Measurements from ENCODE around the gene ETFA. TPM values are rescaled to one million over a fixed set of nuclear protein-coding genes. Genes with fewer than 3 reads are reported as not detected.
"Not testable (repeated sequence)": the region's sequence is repeated elsewhere in the genome, so short reads cannot be mapped to it uniquely, and the experiment has no call there.

Gene ETFA
- total RNA-seq, 1 donor from 2014 or later, result 151 TPM

DNA sequence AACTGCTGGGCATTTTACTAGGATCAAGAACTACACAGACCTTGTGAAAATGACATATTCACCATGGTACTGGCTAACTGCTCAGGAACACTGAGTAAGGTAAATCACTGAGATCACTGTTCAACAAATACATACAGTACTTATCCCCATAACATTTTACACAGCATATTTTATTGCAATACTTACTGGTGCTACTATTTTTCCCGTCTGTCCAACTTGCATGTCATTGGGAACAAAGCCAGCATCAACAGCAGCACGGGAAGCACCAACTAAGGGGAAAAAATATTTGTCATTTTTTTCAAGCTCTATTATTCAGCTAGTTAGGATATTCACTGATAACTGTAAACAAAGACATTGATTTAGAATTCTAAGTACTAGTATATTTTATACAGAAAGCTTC is 37.0 kb downstream of the ETFA start:
- DNase-seq, result no peak

- DNase-seq, result no peak
Measured at GRCh38 chr15:76270876-76271275, 40.4 kb downstream of the ETFA start.

- DNase-seq, result no peak
Measured at GRCh38 chr15:76267077-76267476, 44.2 kb downstream of the ETFA start.

- not testable (repeated sequence) for DNase-seq
Measured at GRCh38 chr15:76265769-76266168, 45.5 kb downstream of the ETFA start.

GRCh38 chr15:76260246-76260938 is 50.9 kb downstream of the ETFA start:
- DNase-seq, result no peak

DNA sequence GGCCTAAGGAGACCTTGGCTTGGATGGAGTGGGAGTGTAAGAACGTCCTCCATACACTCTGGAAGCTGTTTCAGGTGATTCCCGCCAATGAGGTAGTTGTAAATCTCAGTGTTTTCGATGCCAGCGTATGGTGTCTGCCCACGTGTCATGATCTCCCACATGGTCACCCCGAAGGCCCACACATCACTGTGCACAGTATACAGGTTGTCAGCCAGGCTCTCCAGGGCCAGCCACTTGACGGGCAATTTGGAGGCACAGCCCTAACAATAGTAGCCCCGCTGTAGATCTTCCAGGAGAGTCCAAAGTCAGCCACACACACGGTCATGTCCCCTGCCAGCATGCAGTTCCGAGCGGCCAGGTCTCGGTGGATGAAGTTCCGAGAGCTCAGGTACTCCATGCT is 51.9 kb downstream of the ETFA start:
- no peak for DNase-seq

DNA sequence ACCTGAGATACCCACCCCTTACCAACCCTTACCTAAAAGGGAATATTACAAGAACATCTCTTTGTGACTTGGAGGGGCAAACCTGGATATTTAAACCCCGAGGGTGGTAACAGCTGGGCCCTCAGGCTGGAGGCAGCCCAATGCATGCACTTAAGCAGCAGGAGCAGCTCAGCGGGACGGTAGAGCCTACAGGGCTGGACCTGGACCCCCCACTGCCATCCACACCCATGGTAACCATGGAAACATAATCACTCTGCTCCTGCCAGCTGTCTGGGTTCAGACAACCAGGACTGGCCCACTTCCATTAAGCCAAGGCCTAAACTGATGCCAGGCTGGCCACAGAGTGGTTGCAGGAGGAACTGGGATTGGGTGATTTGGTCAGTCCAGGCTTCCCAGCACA is 52.8 kb downstream of the ETFA start:
- DNase-seq, result no peak

GRCh38 chr15:76253691-76254473 is 57.4 kb downstream of the ETFA start:
- no peak for DNase-seq

DNA sequence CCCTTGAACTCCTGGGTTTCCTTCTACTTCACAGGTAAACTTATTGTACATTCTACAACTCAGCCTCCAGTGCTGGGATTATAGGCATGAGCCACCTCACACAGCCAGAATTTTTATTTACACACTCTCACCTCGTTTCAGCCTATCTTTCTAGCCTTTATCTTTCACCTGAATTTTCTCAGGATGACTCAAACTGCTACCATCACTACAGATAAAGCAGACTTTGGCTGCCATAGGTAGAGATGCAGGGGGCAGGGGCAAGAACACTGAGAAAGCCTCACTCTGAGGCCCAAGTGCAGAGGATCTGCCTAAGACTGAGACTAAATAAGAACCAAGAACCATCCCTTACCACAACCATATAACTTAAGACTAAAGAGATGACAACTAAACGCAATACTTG is 59.0 kb downstream of the ETFA start:
- DNase-seq, result no peak

DNA sequence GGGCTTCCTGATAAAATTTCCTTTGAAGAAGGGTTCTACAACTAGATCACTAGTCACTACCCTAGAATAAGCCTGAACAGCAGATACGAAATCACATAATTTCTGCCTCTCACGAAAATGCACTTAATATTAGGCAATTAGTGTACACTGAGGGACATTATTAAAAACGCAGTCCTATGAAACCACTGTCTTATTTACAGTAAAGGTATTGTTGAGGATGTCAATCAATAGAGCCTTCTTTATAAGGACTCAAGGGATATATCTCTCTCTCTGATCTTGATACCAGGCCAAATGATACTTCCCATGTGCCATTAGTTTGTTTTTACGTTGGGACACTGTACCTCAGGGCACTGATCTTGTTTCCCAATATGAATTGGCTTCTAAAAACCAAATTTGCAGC is 59.6 kb downstream of the ETFA start:
- no peak for DNase-seq

DNA sequence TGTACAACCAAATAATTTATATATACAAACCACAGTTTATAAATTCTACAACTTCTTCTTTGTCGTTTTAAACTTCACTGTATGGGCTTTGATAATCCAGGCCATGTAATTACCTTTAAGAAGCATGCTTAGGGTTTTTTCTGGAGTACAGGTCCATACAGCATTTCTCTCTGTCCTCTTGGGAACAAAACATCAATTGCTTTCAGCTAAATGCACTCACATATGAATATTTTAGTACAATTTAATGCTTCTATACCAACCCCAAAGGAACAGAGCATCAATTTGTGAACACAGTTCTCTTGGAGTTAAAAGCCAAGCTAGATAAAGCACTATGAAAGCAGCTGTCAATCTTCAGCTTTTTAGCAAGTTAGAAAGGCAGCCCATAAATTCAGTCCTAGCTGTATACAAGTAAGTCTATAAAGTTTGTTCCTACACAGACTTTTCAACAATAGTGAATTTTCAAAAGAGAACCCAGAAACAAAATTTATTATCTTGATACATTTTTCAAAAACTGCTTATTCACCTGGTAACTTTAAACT is 66.1 kb downstream of the ETFA start:
- no peak for DNase-seq

DNA sequence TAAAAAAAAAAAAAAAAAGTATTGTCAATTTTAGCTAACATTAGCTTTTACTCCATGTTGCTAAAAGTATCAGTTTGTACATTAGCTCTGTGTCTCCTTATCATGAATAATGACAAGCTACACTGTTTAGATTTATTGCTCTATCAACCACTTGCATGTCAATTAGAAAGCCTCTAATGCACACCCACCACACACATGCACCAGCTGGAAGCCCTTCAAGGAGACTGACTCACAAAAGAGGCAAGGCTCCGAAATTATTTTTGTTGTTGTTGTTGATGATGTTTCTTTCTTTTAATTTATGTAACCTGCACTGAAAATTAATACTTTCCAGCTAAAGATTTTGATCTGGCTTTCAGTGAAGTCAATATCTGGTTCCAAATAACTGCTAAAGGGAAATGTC is 71.5 kb downstream of the ETFA start:
- no peak for DNase-seq

GRCh38 chr15:76236350-76236749 is 74.9 kb downstream of the ETFA start:
- DNase-seq, result no peak

GRCh38 chr15:76235186-76235826 is 76.0 kb downstream of the ETFA start:
- peak; percentile 52 for DNase-seq

DNA sequence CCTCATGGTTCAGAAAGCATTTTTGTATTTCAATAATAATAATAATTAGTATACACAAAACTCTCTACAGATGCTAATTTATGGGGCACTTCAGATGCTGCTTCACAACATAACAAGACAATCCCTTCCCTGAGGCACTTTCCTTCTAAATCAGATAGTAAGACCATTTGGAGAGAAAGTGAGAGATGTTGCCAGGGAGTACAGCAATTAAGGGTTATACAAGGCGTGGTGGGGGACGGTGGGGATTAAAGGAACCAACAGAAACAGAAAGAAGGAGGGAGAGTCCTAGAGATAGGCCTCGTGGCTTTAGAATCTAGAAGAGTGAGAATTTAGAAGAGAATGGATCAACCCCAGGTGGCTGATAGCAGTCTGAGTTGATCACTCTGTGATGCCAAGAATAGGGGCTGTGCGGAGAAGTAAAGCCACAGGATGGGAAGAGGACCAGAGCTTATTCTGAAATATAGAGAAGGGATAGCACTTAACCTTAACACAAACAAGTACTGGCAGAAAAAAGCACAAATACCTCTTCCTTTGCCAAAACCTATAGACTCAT is 76.9 kb downstream of the ETFA start:
- no peak for DNase-seq

GRCh38 chr15:76233921-76234320 is 77.3 kb downstream of the ETFA start:
- no peak for DNase-seq

DNA sequence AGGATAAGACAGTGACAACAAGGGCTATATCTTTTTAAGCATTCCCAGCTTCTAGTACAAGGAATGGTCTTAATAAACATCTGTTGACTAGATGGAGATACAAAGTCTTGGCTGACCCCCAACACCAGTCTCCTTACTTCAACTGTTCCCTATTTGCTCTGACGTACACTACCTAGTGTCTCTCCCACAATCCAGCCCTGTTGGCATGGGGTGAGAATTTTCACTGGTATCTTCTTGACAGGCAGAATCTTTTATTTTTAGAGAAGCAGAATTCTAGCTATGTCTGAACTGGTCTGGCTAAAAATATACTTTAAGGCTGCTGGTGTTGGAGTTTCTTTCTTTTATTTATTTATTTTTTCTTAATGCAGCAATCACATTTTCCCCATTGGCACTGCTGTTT is 82.0 kb downstream of the ETFA start:
- no peak for DNase-seq

GRCh38 chr15:76223521-76223920 is 87.7 kb downstream of the ETFA start:
- DNase-seq, result no peak

DNA sequence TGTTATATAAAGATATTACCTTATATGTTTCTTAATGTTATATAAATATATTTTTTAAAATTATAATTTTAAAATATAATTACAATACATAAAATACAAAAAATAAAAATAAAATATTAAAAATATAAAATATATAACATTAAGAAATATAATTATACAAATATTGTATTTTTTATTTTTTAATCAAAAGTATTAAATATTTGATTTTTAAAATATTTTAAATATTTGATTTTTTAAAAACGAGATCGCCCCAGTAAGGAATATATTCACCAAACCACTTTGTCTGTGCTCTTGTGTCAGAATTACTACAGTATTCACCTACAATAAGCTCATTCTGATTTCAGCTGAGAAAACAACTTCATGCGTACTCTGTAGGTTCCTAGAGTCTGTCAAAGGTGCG is 89.1 kb downstream of the ETFA start:
- DNase-seq, result no peak

DNA sequence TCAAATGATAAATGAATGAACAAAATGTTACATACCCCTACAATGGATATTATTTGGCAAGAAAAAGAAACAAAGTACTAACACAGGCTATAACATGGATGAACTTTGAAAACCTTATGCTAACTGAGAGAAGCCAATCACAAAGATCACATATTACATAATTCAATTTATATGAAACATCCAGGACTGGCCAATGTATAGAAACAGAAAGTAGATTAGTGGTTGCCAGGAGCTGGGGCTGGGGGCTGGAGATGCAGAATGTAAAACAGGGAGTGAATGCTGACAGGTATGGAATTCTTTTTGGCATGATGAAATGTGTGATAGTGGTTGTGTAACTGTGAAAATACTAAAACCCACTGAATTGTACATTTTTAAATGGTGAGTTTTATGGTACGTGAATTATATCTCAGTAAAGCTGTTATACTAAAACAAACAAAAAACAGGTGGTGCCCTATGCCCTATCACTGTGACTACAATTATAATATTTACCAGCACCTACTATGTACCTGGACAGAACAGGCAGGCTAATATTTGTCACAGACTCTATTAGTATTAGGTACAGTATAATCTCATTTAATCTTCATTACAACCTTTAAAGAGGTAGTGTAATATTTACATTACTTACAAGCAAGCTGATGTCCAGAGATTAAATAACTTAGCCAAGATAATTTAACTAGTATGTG is 90.0 kb downstream of the ETFA start:
- no peak for DNase-seq

DNA sequence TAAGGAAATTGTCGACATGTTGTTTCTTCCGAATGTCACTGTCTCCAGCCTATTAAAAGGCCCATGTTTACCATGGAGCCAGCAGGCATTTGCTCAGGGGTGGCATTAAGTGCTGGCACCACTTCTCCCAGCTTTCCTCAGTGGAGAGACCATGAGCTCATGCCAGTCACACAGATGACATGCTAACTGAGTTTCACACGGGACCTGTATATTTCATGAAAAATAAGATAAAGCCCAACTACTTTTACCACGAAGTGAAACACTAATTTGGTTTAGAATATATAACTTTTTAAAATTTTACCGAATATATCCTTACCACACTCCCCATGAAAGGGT is 93.4 kb downstream of the ETFA start:
- no peak for DNase-seq
